Adrenal gland (tissue), 5 donors: ENCODE measurements around the gene CCNK.

ENCODE experiments used
- POLR2A ChIP-seq, 2 donors: fragments of 450-650 bp; IDR thresholded peaks; one replicate each; pipeline ENCODE4 v1.6.1; 2017; ENCODE audit warnings: antibody characterized with exemption in 2 of 2, mild to moderate bottlenecking in 2 of 2, moderate library complexity in 1 of 2
- TF ChIP-seq, protein P1 (sequence below), 6 experiments: fragments of 450-650 bp in 4 of 6; fragments of 200-600 bp in 2 of 6; sonication (generic) in 1 of 6; IDR thresholded peaks; 1 replicate in 5 of 6; 2 replicates in 1 of 6; pipeline versions ENCODE4 v1.5.1 to v1.8.0; 2016 to 2021; ENCODE audit warnings: antibody characterized with exemption in 6 of 6, mild to moderate bottlenecking in 2 of 6, moderate library complexity in 1 of 6
- donor health status: DM: no; HTN: no; CAD: no.

DNA sequence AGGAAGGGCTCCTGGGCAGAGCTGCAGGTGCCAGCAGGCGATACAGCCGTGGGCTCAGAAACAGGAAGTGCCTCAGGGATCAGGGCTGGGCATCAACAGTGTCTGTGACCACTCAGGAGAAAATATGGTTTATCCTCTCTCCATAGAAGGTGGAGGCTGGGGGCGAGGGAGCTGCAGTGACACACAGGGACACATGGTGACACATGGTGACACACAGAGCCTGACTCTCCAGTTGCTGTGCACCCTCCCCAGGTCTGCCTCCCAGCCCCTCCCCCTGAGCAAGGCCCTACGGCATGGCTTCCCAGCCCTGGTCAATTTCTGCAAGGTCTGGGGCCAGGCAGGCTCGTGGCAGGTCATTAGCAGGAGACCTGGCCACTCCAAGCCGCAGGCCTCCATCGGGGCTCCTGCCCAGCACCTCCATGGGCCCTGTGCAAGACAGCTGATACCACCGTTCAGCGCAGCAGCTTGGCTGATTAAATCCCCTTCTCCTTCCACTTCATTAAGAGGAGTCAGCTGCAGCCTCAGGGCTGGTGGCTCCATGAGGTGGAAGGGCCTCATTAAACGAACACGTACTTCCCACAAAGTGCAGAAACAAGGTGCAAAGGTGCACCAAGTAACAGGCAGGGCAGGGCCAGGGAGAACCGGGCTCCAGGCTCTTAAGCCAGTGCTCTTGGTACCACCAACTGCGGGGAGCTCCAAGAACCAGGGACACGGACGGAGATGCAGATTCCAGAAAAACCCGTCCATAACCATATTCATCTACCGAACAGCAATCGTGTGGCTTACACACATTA is 60.7 kb downstream of the CCNK start:
- TF ChIP-seq, protein P1, sequence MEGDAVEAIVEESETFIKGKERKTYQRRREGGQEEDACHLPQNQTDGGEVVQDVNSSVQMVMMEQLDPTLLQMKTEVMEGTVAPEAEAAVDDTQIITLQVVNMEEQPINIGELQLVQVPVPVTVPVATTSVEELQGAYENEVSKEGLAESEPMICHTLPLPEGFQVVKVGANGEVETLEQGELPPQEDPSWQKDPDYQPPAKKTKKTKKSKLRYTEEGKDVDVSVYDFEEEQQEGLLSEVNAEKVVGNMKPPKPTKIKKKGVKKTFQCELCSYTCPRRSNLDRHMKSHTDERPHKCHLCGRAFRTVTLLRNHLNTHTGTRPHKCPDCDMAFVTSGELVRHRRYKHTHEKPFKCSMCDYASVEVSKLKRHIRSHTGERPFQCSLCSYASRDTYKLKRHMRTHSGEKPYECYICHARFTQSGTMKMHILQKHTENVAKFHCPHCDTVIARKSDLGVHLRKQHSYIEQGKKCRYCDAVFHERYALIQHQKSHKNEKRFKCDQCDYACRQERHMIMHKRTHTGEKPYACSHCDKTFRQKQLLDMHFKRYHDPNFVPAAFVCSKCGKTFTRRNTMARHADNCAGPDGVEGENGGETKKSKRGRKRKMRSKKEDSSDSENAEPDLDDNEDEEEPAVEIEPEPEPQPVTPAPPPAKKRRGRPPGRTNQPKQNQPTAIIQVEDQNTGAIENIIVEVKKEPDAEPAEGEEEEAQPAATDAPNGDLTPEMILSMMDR (IDR thresholded peaks at IDR 0.05), result no peak
- TF ChIP-seq POLR2A (IDR thresholded peaks at IDR 0.05), result no peak
